HL-60/S4 treated with retinoic acid at 250 ng/mL for 4 days and 3 days (cell line): ENCODE data around the gene GSE1.

Experiments
- in situ Hi-C: fragments of 300-500 bp; cut with MboI; formaldehyde crosslinking; loops from 2 replicates; pipeline ENCODE4 v1.7.0; 2022; ENCODE audit warnings: low sequenced_read_pairs

The GSE1 gene

DNA sequence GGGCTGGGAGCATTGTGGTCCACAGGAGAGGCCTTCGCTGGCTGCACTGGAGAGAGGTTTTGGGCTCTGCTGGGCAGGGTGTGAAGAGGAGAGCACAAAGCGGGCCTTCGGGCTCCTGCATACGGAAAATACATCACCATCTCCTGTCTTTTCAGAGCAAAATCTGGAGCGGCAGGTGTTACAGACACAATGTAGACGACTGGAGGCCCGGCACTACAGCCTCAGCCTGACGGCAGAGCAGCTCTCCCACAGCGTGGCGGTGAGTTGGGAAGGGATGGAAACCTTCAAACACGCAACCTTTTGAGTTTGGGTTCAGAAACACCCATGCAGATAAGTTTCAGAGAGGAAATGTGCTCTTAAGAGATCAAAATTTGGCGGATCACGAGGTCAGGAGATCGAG, 57.7 kb downstream of the GSE1 start:
- in situ Hi-C loops: no loop called here

DNA sequence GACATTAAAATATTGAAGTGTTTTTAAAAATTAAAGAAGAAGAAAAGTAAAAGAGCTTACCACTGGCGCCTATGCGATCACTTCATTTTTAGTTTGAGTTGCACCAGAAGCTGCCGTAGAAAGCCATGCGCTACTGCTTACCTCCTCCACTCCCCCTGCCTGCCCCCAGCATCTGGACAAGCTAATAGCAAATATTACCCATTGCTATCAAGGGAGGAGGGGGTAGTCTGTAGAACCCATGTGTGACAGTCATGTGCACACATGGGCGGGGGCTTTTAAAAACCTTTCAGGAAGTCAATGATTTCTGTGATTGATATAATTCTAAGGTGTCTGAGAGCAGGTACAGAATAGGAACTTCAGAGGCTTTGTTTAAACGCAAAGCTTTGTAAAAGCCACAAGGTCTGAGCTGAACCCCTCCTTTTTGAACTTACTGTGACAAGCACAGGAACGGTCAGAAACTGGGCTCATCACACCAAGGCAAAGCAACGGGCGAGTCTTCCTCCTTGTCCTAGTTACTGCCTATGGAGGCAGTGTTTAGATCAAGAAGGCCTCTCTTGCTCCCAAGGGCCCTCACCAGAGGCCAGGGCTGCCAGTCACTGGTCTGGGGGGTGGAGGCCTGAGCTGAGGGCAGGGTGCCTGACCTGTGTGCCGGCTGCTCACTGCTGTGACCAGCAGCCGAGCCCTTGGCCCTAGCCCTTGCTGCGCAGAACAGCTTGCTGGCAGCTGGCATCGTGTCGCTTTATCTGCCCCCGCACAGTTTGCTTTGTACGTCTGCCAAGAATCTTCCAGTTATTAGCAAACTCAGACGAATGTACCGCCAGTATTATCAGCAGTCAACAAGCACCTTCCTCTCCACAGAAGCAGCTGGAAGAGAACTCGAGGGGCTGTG, 60.7 kb downstream of the GSE1 start:
- in situ Hi-C loops: no loop called here

DNA sequence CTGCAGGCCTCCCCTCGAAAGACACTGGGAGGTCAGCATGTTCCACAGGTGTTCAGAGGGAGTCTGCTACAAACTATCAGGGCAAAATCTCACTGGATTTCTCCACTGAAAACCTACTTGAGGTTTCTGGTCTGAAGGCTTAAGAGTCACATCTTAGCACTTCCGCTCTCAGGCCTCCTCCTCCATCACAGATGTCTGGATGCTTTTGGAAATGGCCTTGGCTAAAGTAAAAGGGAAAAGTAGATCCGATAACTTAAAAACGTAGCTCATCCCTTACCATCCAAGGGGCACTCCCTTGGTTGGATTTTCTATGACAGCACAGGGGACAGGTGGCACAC, 61.3 kb downstream of the GSE1 start:
- in situ Hi-C loops: no loop called here

DNA sequence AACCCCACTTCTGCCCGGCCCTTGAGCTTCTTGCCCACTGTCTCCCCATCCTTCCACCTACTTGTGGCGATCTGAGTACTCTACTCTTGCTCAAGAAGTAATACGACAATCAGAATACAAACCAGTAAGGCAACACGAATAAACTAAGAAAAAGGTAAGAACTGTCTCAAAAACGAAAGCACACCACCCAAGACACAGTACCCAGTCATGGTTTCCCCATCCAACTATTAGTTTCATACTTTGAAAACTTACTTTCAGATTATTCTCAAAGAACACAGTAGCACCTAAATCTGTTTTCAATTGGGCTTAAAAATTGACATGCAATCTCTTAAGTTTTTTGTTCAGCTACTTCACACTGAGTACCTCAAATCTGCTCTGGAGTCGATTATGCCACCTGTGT, 61.7 kb downstream of the GSE1 start:
- in situ Hi-C loops: no loop called here

DNA sequence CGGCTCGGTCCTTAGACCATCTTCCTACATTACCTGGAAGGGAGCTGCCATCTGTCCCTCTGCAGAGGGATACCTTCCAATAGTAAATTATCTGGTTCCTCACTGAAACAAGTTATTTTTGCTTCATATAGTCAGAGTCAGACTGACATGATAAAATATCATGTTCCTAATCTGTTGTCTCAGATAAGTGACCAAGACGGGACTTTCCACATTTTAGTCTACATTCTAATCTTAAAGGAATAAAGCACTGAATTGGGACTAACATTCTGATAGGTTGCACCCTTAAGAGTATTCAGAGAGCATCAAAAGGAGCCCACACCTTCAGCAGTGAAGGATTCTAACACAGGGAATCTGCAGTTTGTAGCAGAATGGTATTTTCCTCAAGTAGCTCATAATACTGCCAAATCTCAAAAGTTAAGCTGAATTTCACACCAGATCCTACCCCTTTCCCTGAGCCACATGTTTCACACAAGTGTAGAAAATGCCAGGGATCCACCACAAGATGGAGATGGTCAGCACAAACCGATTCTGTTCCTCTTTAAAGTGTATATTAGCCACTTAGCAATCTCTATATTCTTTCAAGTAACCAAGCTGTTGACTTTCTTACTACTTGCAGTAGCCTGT, 62.2 kb downstream of the GSE1 start:
- in situ Hi-C loops: no loop called here

DNA sequence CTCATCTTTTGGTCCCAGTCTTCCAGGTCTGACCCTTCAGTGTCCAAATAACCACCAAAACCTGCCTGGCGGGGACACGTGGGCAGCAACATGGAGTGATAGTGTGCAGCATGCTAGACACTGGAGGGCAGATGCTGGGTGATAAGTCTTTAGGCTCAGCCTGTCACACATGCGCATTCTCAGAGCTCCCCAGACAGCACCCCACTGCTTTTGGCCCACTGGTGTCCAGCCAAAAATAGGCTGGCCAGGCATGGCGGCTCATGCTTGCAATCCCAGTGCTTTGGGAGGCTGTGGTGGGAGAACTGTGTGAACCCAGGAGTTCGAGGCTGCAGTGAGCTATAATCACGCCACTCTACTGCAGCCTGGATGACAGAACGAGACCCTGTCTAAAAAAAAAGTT, 63.3 kb downstream of the GSE1 start:
- in situ Hi-C loops: no loop called here

DNA sequence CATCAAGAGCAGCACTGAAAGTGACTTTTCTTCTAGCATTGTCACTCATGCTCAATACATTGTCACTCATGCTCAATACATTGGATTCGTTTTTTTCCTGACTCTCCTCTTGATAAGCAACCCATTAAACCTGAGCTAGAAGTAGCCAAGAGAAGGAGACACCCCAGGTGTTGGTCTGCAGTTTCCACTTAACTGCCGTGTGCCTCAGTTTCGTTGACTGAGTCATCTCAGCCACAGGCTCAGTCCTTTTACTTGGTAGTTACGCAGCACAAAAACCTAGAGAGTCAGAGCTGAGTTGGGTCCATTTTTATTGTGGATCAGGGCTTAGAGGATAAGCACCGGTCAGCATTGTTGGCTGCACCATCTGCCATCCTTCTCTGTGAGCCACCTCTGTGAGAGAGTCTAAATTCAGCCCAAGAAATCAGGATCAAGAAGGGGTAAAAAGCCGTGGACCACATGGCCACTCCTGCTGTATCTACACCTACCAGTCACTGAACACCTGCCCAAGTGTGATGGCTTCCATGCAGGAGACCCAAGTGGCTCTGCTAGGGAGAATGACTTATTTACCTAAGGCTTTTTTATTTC, 64.4 kb downstream of the GSE1 start:
- in situ Hi-C loops: no loop called here

DNA sequence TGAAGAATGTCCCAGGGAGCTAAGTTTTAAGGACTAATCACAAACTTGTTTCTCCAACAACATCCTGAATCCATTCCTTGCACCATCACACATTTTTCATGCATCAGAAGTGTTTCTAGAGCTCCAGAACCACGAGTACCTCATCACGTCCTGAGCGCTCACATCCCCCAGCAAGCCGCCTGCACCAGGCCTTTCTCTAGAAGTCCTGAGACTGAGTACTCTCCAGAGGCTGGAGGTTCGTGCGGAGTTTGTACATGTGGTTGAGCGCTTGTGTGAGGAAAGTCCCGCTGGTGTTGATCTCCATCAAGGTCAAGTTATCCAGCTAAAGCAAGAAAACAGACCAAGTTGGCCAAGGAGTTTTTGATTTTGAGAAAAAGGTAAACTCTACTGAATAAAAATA, 64.9 kb downstream of the GSE1 start:
- in situ Hi-C loops: no loop called here

DNA sequence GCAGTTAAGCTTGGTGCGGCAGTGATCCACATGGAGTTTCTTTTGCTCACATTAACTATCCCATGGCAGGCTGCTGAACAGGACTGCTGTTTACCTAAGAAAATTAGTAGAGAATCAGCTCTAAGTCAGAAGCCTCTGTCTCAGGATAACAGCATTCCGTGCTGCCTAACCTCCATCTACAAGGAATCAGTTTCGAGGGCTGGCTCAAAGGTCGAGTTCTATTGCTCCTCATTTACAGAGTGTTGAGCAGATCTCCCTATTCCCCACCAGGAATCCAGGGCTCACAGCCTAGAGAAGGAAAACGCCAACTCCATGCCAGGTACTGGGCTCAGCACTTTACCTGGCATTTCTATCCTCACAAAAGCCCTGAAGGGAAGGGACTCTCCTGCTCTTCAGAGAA, 65.7 kb downstream of the GSE1 start:
- in situ Hi-C loops: no loop called here

DNA sequence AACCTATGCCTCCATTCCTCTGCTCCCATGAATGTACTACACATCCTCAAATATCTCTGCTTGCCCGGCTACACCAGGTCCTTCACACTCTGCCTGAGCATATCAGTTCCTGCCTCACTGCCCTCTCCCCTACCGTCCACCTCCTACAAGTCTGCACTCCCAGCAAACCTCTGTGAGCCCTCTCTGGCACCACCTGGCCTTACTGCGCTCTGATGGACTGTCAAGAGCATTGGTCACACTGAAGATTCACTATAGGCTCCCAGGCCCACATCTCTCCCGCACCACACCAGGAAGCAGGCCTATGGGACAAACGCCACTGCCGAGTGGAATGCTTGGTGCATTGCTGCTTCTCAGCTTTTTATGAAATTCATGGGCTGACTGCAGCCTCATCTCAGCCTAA, 66.7 kb downstream of the GSE1 start:
- in situ Hi-C loops: no loop called here

DNA sequence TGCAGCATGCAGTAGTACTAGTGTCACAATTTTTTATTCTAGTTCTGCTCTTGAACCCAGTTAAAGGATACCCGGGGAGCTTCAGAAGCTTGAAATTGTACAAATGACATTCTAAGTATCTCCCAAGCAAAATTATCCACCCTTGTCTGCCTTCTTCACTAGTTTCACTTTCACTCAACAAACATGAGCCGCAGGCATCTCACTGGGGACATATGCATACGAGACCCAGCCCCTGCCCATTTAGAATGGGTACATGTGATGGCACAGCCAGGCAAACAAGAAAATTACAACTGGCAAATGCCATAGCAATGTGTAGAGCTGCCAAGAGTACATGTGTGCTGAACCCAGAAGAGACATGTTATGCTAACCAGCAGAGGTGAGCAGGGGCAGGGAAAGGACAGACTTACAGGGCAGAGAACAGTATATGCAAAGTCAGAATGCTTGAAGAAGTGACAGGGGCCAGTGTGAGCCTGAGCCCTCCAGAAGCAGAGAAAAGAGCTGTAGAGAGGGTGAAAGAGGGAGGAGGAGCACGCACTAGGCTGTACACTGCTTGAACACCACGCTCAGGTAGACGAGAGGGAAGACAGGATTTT, 67.3 kb downstream of the GSE1 start:
- in situ Hi-C loops: no loop called here

DNA sequence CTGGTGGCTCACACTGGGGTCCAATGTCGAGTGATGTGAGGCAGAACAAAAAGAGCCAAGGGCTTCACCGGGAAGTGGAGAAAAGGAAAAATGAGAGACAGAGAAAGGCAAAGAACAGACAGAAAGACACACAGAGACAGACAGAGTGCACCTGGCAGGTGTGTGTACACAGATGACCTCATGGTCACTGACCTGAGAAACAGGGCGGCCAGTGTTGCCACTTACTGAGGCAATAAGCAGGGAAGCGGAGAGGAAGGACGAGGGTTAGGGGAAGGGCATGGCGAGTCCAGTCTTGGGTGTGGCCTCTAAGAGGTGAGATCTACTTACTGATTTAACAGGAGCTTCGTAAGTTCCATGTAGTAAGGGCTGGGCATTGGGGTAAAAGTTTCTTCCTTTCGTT, 68.1 kb downstream of the GSE1 start:
- in situ Hi-C loops: no loop called here

DNA sequence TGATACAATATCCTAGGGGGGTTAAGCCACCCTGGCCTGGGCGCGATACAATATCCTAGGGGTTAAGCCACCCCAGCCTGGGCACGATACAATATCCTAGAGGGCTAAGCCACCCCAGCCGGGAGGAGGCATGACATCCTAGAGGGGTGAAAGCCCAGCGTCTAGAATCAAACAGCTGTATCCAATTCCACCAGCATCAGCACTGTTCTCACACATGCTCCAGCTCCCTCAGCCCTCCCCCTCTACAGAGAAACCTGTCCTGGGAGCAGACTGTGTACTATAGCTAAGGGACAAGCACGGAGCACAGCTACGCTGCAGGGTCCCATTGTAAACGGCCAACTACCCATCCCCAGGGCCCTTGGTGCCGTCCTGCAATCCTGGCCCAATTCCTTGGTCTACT, 69.4 kb downstream of the GSE1 start:
- in situ Hi-C loops: no loop called here

DNA sequence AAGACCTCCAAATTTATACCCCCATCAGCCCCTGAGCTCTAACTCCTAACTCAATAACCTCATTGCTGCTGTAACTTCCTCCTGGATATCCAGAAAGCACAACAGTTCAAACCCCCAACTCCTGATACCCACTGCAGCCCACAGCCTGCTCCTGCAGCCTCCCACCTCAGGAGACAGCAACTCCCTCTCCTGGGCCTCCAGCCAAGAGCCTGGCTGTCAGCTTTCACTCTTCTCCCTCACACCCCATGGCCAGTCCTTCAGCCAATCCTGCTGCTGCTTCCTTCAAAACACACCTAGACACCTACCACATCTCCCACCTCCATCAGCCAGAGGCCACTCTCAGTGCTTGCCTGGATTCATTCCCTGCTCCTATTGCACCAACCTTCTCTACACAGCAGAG, 70.2 kb downstream of the GSE1 start:
- in situ Hi-C loops: no loop called here

DNA sequence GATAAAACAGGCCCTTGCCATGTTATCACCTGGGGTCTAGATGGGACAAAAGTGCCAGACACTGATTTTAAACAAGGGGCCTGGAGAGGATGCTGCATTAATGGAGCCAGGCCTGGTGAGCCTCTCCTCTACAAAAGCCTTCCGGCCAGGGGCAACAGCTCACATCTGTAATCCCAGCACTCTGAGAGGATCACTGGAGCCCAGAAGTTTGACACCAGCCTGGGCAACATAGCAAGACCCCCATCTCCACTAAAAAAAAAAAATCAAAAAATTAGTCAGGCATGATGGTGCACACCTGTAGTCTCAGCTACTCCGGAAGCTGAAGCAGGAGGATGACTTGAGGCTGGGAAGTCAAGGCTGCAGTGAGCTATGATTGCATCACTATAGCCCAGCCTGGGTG, 72.1 kb downstream of the GSE1 start:
- in situ Hi-C loops: no loop called here

DNA sequence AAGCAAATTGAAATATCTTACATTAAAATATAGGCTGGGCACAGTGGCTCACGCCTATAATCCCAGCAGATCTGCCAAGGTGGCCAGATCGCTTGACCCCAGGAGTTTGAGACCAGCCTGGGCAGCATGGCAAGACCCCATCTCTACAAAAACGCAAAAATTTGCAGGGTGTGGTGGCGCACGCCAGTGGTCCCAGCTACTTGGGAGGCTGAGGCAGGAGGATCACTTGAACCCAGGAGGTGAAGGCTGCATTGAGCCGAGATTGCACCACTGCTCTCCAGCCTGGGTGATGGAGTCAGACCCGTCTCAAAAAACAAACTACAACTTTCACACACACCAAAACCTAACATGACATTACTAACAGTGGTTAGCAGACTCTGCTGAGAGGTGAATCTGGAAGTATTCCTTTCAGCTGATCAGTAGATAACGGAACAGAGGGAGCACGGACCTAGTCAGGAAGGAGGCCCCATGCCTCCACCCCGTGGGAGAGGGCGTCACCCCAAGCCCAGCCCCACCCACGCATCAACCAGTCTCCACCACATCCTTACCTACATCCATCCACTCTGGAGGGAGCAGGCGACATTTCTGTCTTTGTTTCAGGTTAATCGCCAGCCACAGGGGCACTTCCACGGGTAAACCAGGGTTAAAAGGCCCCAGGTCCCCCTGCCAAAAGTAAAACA, 73.9 kb downstream of the GSE1 start:
- in situ Hi-C loops: no loop called here

DNA sequence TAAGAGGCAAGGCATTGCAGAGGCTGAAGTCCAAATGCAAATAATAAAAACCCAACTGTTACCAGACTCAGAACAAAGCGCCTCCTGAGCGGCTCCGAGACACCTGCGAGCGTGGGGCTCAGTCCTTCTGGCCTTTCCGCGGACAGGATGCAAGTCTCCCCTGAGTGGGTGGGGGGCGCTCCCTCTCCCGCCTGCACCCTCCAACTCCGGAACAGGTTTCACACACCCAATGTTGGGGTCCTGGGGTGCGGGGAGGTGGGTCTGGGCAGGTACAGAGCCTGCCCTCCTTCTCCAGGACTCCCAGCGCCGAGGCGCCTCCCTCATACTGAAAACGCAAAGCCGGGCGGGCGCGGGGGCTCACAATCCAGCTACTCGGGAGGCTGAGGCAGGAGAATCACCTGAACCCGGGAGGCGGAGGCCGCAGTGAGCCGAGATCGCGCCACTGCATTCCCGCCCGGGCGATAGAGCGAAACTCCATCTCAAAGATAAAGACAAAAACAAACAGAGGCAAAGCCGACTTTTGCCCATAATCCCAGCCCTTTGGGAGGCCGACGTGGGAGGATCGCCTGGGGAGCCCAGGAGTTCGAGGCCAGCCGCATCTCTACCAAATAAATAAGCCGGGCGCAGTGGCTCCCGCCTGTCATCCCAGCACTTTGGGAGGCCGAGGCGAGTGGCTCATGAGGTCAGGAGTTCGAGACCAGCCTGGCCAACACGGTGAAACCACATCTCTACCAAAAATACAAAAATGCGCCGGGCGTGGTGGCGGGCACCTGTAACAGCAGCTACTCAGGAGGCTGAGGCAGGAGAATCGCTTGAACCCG, 74.7 kb downstream of the GSE1 start:
- in situ Hi-C loops: no loop called here

DNA sequence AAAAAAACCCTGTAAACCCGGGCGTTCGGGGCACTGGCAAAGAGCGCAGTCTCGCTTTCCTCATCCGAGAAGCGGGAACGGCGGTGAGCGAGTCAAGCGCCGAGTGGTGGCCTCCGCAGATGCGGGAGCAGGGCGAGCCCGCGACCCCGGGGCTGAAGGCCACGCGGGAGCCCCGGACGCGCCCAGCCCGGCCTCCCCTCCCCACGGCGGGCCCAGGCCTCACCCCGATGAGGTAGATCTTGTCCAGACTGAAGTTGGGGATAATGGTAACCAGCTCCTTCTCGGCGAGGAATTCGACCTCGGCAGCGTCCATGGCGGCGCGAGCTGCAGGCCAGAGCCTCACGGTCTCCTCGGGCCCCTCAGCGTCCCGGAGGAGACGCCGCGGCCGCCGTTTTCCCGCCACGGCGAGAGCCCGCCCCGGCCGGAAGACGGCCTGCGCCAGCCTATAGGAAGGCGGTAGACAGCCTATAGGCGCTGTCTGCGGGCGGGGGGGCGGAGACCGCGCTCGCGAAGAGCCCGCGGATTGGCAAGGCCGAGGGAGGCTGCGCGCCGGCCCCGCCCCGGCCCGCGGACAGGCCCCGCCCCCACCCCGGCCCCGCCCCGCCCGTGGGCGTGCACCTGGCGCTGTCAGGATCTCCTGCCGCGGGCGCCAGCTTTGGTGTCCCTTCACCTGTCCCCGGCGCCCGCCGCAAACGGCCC, 75.6 kb downstream of the GSE1 start, which contains the start of gene GINS2:
TSS of gene GINS2 (minus strand) at position 369 of the 699 bp plus-strand sequence. CDS start at position 313, 56 bp downstream.
- in situ Hi-C loops: no loop called here

DNA sequence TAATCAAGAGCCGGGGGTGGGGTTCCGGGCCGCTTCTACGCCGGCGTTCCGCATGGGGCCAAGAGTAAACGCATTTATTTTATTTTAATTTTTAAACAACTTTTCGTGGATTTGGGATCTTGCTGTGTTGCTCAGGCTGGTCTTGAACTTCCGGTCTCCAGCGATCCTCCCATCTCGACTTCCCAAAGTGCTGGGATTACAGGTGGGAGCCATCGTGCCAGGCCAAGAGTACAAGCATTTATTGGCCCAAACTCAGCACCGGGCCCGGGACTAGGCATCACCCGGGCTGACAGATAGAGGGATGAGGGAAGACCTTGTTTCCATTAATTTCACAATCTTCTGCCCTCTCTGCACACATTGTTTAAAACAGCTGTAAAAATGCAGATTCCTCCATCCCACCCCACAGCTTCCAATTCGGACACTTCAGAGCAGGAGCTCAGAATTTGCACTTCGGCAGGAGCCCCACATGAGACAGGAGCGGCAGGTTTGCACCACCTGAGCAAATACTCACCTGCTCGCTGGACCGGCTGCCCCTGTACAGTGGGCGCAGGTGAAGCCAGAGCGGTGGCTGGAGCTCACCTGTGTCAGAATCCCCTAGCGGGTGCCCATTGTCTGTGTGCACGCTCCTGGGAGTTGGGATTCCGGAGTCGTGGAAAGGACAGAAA, 76.3 kb downstream of the GSE1 start:
- in situ Hi-C loops: no loop called here
